Uterus (tissue), 4 donors: Measurements from ENCODE around the gene APOL4. TPM values are rescaled to one million over a fixed set of nuclear protein-coding genes. Genes with fewer than 3 reads are reported as not detected.
A peak's percentile ranks its signal among the peaks of the same experiment; 100 is the strongest.

ENCODE experiments used
- DNase-seq, 2 donors: peaks; one replicate each; pipeline ENCODE4 v3.0.0-alpha.2; 2019 to 2020
- H3K27ac ChIP-seq, 2 donors: fragments of 200-600 bp; sonication (generic); 1 replicate in 1 of 2; 2 replicates in 1 of 2; pipeline ENCODE4 v1.5.1; 2016 to 2018
- H3K27me3 ChIP-seq, 2 donors: fragments of 200-600 bp; sonication (generic); one replicate each; pipeline ENCODE4 v1.5.1; 2018 to 2019; ENCODE audit warnings: control low read depth in 1 of 2
- H3K36me3 ChIP-seq, 2 donors: fragments of 200-600 bp; sonication (generic); one replicate each; pipeline ENCODE4 v1.5.1; 2019; ENCODE audit warnings: control low read depth in 1 of 2
- H3K4me1 ChIP-seq, 2 donors: fragments of 200-600 bp; sonication (generic); one replicate each; pipeline ENCODE4 v1.5.1; 2018 to 2019; ENCODE audit warnings: control low read depth in 1 of 2
- H3K4me3 ChIP-seq, 2 donors: fragments of 200-600 bp; sonication (generic); 1 replicate in 1 of 2; 2 replicates in 1 of 2; pipeline ENCODE4 v1.5.1; 2018 to 2019; ENCODE audit warnings: mild to moderate bottlenecking in 1 of 2
- H3K9me3 ChIP-seq, 2 donors: fragments of 200-600 bp; sonication (generic); one replicate each; pipeline ENCODE4 v1.5.1; 2019; ENCODE audit warnings: control low read depth in 1 of 2
- POLR2A ChIP-seq, 2 donors: fragments of 450-650 bp; IDR thresholded peaks; one replicate each; pipeline ENCODE4 v1.6.1; 2016; ENCODE audit warnings: antibody characterized with exemption in 2 of 2, mild to moderate bottlenecking in 1 of 2, moderate library complexity in 1 of 2
- intact Hi-C: fragments of 100-400 bp; cut with DNase I; formaldehyde crosslinking; loops from one replicate; pipeline ENCODE4 v1.15.1; 2023; ENCODE audit warnings: low total_unique reads
- total RNA-seq, 4 donors: library from RNA; depleted of rRNA in 3 of 4; stranded (reverse); fragments of >200 nt in 3 of 4; gene quantifications; one replicate each; pipeline versions ENCODE4 v1.1.0 to v1.2.4, GENCODE V29; 2014 to 2023
- TF ChIP-seq, protein P1 (sequence below), 4 experiments: fragments of 200-600 bp in 2 of 4; fragments of 450-650 bp in 2 of 4; sonication (generic) in 2 of 4; IDR thresholded peaks; one replicate each; pipeline ENCODE4 v1.5.1; 2016 to 2019; ENCODE audit warnings: antibody characterized with exemption in 4 of 4, mild to moderate bottlenecking in 2 of 4, moderate library complexity in 1 of 4
- donor health status: DM: yes; HTN: yes; CAD: no.

Gene APOL4
- total RNA-seq, 4 donors from 2014 or later: 1.0 to 35.2 (median 16.9) TPM; not detected in 1

GRCh38 chr22:36185828-36186624 lies 15.6 kb downstream of the APOL4 start:
- TF ChIP-seq, protein P1, sequence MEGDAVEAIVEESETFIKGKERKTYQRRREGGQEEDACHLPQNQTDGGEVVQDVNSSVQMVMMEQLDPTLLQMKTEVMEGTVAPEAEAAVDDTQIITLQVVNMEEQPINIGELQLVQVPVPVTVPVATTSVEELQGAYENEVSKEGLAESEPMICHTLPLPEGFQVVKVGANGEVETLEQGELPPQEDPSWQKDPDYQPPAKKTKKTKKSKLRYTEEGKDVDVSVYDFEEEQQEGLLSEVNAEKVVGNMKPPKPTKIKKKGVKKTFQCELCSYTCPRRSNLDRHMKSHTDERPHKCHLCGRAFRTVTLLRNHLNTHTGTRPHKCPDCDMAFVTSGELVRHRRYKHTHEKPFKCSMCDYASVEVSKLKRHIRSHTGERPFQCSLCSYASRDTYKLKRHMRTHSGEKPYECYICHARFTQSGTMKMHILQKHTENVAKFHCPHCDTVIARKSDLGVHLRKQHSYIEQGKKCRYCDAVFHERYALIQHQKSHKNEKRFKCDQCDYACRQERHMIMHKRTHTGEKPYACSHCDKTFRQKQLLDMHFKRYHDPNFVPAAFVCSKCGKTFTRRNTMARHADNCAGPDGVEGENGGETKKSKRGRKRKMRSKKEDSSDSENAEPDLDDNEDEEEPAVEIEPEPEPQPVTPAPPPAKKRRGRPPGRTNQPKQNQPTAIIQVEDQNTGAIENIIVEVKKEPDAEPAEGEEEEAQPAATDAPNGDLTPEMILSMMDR (IDR thresholded peaks at IDR 0.05): no peak
- TF ChIP-seq POLR2A (IDR thresholded peaks at IDR 0.05): no peak
- DNase-seq: no peak
- Histone ChIP-seq H3K4me1 (no peaks in the 10 kb centered on the region), H3K27ac (no peak overlapping the region), H3K36me3 (no peaks in the 10 kb centered on the region), H3K9me3 (no peaks in the 10 kb centered on the region), H3K27me3 (no peaks in the 10 kb centered on the region), H3K4me3 (no peak overlapping the region)
- intact Hi-C loops: no loop called here

DNA sequence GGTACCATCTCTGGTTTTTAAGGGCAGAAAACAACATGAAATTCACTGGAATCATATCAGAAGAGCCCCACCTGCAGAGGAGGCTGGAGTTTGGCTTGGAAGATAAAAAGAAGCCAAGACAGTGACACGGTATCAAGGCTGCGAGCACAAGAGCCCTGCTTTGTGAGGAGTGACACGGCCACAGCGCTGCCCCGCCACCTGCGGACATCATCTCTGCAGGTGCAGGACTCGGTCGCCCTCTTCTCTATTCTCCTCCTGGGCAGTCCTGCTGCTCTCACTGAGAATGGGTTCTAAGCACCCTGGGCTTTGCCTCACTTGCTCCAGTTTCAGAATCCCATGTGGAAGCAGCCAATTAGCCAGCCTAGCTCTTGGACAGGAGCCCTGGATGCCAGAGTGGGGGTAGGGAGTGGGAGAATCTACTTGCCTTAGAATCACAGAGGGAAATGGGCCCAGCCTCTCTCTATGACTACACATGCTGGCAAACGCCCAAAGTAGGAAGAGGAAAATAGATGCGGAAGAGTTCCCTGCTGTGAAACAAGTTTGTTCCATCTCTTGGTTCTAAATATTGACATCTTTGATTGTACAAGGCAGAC lies 17.1 kb downstream of the APOL4 start:
- Histone ChIP-seq H3K4me3 (no peak overlapping the region), H3K27me3 (no peaks in the 10 kb centered on the region), H3K4me1 (peaks cover 0 to 3% of the 10 kb centered on the region in 2 donors), H3K36me3 (no peaks in the 10 kb centered on the region), H3K9me3 (no peaks in the 10 kb centered on the region), H3K27ac (no peak overlapping the region)
- DNase-seq: peak; percentile 51 to 63
- intact Hi-C loops: no loop called here
- TF ChIP-seq, protein P1 (IDR thresholded peaks at IDR 0.05): no peak
- no peak for TF ChIP-seq POLR2A (IDR thresholded peaks at IDR 0.05)

GRCh38 chr22:36183446-36183845 lies 18.2 kb downstream of the APOL4 start:
- no peak for DNase-seq
- no peaks in the 10 kb centered on the region for H3K27me3 ChIP-seq

DNA sequence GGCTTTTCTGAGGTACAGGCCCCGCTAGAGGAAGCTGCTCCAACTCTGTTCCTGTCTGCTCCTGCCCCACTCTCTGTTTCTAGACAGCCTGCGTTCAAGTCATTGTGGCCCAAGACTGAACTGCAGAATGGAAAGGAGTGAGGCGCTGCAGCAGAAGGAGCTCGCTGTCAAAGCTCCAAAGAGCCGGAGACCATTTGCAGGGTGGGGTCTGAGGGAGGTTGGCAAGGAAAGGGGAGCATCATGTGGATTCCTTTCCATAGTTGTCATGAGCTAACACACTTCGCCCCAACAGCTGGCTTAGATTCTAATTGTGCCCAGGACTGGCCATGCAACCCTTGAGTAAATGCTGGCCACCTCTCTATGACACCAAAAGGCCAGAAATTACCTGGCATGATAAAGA lies 18.8 kb downstream of the APOL4 start:
- Histone ChIP-seq H3K4me1 (peaks cover 0 to 3% of the 10 kb centered on the region in 2 donors), H3K27me3 (no peaks in the 10 kb centered on the region), H3K27ac (no peak overlapping the region), H3K4me3 (no peak overlapping the region), H3K9me3 (no peaks in the 10 kb centered on the region), H3K36me3 (no peaks in the 10 kb centered on the region)
- intact Hi-C loops: no loop called here
- no peak for DNase-seq
- TF ChIP-seq, protein P1 (IDR thresholded peaks at IDR 0.05): no peak
- no peak for TF ChIP-seq POLR2A (IDR thresholded peaks at IDR 0.05)

More at GRCh38 chr22:36183446-36183845, 18.2 kb downstream of the APOL4 start:
- no peak overlapping the region for H3K27ac ChIP-seq
- no peaks in the 10 kb centered on the region for H3K9me3 ChIP-seq
- H3K4me3 ChIP-seq: no peak overlapping the region
- H3K36me3 ChIP-seq: no peaks in the 10 kb centered on the region
- peaks cover 0 to 3% of the 10 kb centered on the region in 2 donors for H3K4me1 ChIP-seq
- TF ChIP-seq, protein P1 (IDR thresholded peaks at IDR 0.05): no peak
- no peak for TF ChIP-seq POLR2A (IDR thresholded peaks at IDR 0.05)
- intact Hi-C loops: no loop called here

DNA sequence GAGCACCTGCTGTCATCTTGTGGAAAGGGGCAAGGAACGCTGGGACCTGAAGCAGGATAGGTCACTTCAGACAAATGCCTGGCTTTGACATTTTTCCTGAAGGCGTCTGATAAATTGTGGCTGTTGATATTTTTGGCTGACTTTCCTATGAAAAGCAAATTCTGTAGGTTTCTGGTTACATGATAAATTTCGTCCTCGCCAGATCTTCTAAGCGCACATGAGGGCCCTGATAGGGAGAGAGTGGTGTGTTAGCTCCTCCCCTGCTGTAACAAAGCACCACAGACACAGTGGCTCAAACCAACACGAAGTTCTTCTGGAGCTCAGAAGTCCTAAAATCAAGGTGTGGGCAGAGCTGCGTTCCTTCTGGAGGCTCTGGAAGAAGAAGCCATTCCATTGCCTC lies 19.6 kb downstream of the APOL4 start:
- no peak overlapping the region for H3K4me3 ChIP-seq
- no peak overlapping the region for H3K27ac ChIP-seq
- no peaks in the 10 kb centered on the region for H3K27me3 ChIP-seq
- no peaks in the 10 kb centered on the region for H3K9me3 ChIP-seq
- peaks cover 0 to 3% of the 10 kb centered on the region in 2 donors for H3K4me1 ChIP-seq
- intact Hi-C loops: no loop called here
- TF ChIP-seq POLR2A (IDR thresholded peaks at IDR 0.05): no peak
- TF ChIP-seq, protein P1 (IDR thresholded peaks at IDR 0.05): no peak
- no peak for DNase-seq
- H3K36me3 ChIP-seq: no peaks in the 10 kb centered on the region
